Astrocyte of the hippocampus (primary cell): Measurements from ENCODE around the gene NEU1.
"Not testable (repeated sequence)": the region's sequence is repeated elsewhere in the genome, so short reads cannot be mapped to it uniquely, and the experiment has no call there.

ENCODE experiments used
- DNase-seq: peaks from one replicate; pipeline ENCODE4 v3.0.0; 2011; ENCODE audit warnings: low read depth, low spot score

The NEU1 gene

DNA sequence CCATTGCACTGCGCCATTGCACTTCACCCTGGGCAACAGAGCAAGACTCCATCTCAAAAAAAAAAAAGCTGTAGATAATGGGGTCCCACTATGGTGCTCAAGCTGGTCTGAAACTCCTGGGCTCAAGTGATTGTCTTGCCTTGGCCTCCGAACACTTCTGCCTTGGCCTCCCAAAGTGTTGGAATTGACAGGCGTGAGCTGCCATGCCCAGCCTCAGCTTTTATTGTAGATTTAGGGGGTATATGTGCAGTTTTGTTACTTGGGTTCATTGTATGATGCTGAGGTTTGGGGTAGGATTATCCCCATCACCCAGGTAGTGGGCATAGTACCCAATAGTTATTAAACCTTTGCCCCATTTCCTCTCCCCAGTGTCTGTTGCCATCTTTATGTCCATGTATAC is 23.7 kb downstream of the NEU1 start:
- no peak for DNase-seq

DNA sequence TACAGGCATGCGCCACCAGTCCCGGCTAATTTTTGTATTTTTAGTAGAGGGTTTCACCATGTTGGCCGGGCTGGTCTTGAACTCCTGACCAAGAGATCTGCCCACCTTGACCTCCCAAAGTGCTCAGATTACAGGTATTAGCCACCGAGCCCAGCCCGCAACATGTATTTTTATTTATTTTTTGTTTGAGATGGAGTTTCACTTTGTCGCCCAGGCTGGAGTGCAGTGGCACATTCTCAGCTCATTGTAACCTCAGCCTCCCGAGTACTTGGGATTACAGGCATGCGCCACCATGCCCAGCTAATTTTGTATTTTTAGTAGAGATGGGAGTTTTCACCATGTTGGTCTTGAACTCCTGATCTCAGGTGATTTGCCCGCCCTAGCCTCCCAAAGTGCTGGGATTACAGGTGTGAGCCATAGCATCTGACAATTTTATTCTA is 24.5 kb downstream of the NEU1 start:
- not testable (repeated sequence) for DNase-seq

DNA sequence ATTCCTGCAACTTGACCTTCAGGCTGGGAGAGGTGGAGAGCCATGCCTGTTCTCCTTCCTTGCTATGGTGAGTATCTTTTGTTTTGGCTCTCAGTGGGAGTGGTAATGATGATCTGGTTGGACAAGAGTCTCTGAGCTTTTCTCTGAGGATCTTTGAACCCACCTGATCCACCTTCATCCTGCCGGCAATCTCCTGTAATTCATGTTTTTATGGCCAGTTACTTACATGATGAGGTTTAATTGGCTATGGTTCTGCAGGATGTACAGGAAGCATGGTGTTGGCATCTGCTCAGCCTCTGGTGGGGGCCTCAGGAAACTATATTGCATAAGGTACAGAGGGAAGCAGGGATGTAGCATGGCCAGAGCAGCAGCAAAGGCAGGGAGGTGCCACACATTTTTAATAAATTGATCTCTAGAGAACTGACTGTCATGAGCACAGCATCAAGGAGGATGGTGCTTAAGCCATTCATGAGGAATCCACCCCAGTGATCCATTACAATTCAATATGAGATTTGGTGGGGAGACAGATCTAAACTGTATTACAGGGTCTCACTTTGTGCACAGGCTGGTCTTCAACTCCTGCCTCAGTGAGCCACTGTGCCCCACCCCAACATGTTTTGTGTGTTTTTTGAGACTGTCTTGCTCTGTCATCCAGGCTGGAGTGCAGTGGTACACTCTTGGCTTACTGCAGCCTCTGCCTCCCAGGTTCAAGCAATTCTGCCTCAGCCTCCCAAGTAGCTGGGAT is 25.1 kb downstream of the NEU1 start:
- no peak for DNase-seq

DNA sequence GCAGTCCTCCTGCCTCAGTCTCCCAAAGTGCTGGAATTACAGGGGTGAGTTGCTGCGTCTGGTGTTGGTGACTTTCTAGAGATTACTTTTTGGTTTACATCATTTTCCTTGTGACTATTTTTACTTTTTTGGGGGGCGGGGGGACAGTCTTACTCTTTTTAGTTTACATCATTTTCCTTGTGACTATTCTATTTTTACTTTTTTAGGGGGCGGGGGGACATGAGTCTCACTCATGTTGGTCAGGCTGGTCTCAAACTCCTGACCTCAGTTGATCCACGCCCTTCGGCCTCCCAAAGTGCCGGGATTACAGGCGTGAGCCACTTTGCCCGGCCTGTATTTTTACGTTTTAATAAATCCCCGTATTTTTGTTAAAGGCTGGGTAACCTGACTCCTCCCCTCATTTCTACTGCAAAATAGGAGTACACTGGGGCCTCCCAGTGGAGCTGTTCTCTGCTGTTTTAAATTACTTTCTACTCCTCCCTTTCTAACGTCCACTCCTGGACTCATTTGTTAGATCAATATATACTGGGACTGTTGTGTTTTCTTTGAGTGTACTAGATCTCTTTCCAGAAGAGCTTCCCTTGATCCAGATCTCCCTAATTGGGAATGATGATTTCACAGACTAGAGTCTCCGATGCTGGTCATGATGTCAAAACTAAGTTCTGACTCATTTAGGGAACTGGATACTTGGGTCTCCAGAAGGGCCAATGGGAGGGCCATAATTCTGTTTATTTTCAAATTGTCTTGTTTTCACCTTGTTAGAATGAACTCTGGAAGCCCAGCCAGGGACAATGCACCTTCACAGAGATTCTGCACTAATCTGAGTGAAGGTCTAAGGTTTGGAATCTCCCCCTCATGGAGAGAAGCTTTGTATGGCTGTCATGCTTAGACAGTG is 25.9 kb downstream of the NEU1 start:
- DNase-seq: peak; percentile 47

DNA sequence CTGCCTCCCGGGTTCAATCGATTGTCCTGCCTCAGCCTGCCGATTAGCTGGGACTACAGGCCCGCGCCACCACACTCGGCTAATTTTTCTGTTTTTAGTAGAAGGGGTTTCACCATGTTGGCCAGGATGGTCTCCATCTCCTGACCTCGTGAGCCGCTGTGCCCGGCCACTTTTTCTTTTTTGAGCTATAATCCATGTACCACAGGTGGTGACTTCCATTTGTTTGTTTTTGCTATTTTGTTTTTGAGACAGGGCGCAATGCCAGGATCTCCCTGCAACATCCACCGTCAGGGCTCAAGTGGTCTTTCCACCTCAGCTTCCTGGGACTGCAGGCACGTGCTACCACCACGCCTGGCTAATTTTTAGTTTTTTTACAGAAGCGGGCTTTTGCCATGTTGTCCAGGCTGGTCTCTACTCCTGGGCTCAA is 26.6 kb downstream of the NEU1 start:
- DNase-seq: peak; percentile 24

DNA sequence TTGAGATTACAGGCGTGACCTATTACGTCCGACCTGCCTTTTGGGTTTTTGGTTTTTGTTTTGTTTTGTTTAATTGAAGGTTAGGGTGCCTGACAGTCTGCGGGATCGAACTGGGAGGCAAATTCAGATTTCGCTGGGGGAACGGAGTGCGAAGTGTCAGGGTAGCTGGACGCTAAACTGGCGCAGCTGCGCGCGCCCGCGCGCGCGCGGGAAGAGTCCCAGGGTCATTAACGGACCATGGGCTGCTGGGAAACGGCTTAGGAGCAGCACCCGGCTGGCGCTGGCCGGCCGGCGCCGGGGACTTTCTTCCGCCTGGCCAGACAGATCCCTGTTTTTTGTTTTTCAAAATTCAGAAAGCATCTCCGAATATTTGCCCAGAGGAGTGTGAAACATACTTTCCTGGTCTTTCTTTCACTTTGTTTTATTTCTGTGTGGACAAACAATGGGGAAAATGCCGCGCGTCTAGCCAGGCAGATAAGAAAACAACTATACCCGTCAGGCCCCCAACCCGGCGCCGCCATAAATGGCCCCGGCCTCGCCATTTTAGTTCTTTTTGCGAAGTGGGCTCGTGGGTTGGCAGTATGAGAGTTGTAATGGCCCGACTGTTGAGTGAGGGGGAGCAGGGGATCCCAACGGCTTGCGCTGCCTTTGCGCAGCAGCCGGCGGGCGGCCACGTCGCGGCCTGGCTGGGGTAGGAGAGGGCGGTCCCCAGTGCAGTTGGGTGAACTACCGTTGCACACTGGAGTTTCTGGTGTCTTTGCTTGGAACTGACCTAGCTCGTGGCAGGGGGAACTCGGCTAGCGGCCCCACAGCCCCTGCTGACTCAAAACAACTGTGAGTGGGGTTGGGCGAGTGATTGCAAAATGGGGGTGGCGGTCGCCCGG is 28.0 kb downstream of the NEU1 start:
- DNase-seq: peak; percentile 93

DNA sequence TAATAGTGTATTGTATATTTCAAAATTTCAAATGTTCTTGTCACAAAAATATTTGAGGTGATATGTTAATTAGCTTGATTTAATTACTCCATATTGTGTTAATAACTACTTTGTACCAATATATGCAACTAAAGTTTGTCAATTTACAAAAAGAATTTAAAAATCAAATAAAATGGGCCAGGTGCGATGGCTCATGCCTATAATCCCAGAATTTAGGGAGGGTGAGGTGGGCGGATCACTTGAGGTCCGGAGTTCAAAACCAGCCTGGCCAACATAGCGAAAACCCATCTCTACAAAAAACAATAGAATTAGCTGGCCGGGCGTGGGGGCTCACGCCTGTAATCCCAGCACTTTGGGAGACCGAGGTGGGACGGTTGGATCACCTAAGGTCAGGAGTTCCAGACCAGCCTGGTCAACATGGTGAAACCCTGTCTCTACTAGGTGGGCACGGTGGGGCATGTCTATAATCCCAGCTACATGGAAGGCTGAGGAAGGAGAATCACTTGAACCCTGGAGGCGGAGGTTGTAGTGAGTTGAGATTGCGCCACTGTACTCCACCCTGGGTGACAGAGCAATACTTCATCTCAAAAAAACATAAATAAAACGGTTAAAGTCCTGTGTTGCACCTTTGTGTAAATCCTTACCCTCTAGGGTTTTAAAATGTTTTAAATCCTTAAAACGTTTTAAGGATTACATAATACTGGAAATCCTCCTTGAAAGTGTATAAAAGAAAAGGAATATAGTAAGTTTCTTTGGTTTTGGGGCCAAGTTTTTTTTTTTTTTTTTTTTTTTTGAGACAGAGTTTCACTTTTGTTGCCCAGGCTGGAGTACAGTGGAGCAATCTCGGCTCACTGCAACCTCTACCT is 31.0 kb downstream of the NEU1 start:
- DNase-seq: no peak

DNA sequence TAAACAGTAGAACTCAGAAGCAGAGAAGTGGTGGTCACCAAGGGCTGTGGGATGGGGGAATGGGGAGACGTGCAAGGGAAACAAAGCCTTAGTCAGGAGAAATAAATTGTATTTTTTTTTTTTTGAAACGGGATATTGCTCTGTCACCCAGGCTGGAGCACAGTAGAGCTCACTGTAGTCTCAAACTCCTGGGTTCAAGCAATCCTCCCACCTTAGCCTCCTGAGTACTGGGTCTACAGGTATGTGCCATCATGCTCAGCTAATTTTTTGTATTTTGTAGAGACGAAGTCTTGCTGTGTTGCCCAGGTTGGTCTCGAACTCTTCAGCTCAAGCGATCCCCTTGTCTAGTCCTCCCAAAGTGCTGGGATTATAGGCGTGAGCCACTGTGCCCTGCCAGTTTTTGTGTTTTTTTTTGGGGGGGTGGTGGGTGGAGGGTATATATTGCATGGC is 31.7 kb downstream of the NEU1 start:
- DNase-seq: no peak

DNA sequence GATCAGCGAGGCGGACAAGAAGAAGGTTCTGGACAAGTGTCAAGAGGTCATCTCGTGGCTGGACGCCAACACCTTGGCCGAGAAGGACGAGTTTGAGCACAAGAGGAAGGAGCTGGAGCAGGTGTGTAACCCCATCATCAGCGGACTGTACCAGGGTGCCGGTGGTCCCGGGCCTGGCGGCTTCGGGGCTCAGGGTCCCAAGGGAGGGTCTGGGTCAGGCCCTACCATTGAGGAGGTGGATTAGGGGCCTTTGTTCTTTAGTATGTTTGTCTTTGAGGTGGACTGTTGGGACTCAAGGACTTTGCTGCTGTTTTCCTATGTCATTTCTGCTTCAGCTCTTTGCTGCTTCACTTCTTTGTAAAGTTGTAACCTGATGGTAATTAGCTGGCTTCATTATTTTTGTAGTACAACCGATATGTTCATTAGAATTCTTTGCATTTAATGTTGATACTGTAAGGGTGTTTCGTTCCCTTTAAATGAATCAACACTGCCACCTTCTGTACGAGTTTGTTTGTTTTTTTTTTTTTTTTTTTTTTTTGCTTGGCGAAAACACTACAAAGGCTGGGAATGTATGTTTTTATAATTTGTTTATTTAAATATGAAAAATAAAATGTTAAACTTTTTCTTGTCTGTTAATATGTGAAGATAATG is 32.9 kb downstream of the NEU1 start:
- DNase-seq: peak; percentile 56

DNA sequence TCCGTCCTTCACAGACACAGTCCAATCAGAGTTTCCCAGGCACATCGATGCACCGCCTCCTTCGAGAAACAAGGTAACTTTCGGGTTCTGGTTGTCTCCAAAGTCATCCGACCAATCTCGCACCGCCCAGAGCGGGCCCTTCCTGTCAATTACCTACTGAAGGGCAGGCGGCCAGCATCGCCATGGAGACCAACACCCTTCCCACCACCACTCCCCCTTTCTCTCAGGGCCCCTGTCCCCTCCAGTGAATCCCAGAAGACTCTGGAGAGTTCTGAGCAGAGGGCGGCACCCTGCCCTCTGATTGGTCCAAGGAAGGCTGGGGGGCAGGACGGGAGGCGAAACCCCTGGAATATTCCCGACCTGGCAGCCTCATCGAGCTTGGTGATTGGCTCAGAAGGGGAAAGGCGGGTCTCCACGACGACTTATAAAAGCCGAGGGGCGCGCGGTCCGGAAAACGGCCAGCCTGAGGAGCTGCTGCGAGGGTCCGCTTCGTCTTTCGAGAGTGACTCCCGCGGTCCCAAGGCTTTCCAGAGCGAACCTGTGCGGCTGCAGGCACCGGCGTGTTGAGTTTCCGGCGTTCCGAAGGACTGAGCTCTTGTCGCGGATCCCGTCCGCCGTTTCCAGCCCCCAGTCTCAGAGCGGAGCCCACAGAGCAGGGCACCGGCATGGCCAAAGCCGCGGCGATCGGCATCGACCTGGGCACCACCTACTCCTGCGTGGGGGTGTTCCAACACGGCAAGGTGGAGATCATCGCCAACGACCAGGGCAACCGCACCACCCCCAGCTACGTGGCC is 35.1 kb downstream of the NEU1 start, which contains the start of gene HSPA1B:
Gene HSPA1B, plus strand, starts transcription at position 453 of the 794 bp plus-strand sequence. Its CDS starts 213 bp downstream, at position 666.
- DNase-seq: peak; percentile 100

DNA sequence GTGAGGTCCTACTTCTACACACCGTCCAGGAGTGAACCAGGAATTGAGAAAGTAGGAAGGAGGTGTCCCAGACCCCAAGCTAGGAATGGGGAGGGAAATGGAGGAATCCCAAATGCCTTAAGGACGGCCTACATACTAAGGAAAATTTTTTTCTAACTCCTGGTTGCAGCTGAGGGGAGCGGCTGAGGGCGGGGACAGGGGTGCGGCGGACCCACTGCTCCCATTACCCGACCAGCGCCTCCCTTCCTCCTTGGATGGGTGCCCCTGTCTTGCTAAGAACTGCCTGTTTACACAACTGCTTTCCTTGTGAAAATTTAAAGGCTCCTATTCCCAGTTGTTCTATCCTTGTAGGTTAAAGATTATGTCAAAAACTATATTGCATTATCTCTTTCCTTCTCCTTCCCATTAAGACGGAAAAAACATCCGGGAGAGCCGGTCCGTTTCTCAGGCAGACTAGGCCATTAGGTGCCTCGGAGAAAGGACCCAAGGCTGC is 35.8 kb downstream of the NEU1 start:
- DNase-seq: peak; percentile 89

DNA sequence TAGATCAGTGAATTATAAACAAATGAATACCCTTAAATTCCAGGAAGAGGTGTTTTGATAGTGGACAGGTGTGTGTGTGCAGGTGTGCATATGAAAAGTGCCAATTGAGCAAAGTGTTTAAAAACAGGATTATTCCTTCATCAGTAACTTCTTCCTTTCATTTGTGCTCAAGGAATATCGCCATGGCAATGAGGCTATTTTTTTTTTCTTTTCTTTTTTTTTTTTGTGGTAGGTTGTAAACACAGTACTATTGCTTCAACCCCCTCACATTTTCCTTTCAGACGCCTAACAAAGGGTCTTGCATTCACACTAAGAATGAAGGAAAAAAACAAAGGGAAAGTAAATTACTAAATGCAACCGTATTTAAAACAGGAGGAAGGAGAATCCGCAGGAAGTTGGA is 37.1 kb downstream of the NEU1 start:
- no peak for DNase-seq

DNA sequence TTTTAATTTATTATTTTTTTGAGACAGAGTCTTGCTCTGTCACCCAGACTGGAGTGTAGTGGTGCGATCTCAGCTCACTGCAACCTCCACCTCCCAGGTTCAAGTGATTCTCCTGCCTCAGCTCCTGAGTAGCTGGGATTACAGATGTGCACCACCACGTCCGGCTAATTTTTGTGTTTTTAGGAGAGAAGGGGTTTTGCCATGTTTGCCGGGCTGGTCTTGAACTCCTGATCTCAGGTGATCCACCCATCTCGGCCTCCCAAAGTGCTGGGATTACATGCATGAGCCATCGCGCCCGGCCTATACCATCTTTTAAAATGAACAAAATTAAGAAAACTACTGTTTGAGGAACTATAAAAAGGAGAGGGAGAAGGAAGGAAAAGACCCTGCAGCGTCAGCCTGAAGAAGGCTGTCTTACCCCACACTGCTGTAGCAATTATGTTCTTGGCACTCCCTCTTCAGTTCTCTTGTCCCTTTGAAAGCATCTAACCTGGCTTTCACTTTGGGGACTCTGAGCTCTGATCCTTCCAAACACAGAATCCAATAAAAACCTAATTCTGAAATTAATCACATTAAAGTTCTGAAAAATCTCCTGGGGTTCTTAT is 38.9 kb downstream of the NEU1 start:
- DNase-seq: not testable (repeated sequence)

DNA sequence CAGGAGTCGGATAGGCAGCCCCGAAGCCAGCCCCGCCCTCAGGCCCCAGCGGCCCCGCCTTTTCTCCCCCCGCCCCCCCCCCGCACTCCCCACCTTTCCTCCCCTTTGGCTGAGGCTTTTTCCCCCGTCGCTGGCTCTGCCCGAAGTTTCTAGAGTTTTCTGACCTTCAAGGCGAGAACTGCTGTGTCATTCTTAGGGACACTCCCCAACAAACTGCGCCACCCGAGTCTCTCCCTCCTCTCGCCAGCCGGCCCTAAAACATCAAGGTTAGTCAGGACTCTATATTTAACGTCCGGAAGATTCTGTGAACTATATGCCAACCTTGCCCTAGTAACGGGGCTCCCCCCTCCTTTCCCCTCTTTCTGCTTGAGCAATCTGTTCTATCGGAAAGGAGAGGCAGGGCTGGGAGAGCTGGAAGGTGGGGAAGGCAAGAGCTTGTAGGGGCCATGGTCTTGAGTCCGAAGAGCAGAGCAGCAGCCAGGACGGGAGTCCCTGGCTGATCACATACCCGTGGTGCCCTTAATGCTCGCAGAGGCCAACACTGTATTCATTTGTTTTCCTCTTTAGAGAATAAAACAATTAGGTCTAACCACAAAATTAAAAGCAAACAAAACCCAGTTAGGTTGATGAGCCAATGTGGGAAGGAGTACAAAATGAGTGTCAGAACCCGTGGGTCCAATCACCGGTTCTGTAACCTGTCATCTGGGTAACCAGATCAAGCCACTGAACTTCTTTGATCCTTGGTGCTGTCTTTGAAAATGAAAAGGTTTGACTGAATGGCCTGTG is 40.4 kb downstream of the NEU1 start:
- DNase-seq: peak; percentile 79

DNA sequence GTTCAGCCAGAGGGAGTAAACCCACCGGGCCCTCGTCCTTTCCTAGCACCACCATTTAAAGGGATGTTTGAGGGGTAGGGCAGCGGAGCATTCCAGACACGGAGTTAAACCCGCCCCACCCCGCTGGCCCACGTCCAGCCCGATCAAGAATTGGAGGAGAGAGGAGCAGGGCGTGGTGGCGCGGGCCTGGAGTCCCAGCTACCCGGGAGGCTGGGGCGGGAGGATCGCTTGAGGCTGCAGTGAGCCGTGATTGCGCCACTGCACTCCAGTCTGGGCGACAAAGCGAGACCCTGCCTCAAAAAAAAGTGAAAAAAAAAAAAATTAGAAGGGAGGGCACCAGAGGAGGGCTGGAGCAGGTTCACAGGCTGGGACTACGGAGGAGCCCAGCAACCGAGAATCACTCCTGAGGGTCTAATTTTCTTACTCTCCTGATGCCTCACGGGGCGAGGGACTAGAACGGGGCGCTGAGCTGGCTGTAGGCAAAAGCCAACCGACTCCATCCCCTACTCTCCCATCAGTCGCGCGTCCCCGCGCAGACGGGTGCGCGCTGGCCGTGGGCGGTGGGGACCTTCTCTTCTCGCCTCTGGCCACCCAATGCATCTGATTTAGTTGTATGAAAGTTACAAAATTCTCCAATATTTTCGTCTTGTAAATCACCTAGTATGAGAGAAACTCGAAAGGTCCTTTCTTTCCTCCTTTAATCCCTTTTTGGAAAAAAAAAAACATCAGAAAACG is 41.2 kb downstream of the NEU1 start:
- peak; percentile 77 for DNase-seq

DNA sequence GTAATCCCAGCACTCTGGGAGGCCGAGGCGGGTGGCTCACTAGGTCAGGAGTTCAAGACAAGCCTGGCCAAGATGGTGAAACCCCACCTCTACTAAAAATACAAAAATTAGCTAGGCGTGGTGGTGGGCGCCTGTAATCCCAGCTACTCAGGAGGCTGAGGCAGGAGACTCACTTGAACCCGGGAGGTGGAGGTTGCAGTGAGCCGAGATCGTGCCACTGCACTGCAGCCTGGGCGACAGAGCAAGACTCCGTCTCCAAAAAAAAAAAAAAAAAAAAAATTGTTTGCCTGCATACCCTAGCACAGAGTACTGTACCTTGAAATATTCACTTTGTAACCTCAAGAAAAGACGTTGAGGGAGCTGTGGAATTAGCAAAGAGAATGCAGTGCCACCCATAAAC is 42.2 kb downstream of the NEU1 start:
- DNase-seq: not testable (repeated sequence)

DNA sequence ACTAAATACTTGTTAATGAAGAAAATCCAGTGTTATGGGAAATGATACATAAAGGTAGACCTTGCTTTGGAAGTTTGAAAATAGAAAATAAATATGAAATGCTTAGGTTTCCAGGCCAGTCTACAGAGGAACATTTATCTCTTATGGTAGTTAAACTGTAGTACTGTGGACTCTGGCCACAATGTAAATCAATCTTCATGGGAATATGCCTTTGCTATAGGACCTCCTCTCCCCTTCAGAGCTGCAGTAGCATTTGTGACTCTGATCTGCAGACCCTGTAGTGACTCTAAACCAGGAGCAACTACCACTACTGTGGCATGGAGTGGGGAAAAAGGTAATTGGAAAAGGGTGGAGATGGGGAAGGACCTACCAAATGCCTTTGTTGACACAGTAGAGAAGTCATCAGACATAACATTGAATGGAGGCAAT is 42.7 kb downstream of the NEU1 start:
- DNase-seq: no peak
